ENCODE measurements around the gene MAP1LC3B.

Gene MAP1LC3B

GRCh38 chr16:87409781-87410180 is 17.6 kb downstream of the MAP1LC3B start:
- DNase-seq (ENCODE audit: low read depth), result no peak

- DNase-seq (ENCODE audit: low read depth), result no peak
Observed at GRCh38 chr16:87410530-87410929, 18.4 kb downstream of the MAP1LC3B start.

GRCh38 chr16:87410968-87411367 is 18.8 kb downstream of the MAP1LC3B start:
- DNase-seq (ENCODE audit: low read depth), result no peak

- no peak for DNase-seq (ENCODE audit: low read depth)
Observed at GRCh38 chr16:87411375-87412271, 19.5 kb downstream of the MAP1LC3B start.

GRCh38 chr16:87412371-87412995 is 20.3 kb downstream of the MAP1LC3B start:
- DNase-seq (ENCODE audit: low read depth), result no peak

- no peak for DNase-seq (ENCODE audit: low read depth)
Observed at GRCh38 chr16:87412996-87413421, 20.9 kb downstream of the MAP1LC3B start.

- DNase-seq (ENCODE audit: low read depth), result no peak
Observed at GRCh38 chr16:87414251-87414680, 22.1 kb downstream of the MAP1LC3B start.

GRCh38 chr16:87415441-87415840 is 23.3 kb downstream of the MAP1LC3B start:
- no peak for DNase-seq (ENCODE audit: low read depth)

- no peak for DNase-seq (ENCODE audit: low read depth)
Observed at GRCh38 chr16:87416826-87417527, 24.8 kb downstream of the MAP1LC3B start.

GRCh38 chr16:87417528-87417910 is 25.4 kb downstream of the MAP1LC3B start:
- no peak for DNase-seq (ENCODE audit: low read depth)

GRCh38 chr16:87418216-87418615 is 26.1 kb downstream of the MAP1LC3B start:
- no peak for DNase-seq (ENCODE audit: low read depth)

- no peak for DNase-seq (ENCODE audit: low read depth)
Observed at GRCh38 chr16:87418644-87419043, 26.5 kb downstream of the MAP1LC3B start.

- DNase-seq (ENCODE audit: low read depth), result no peak
Observed at GRCh38 chr16:87420026-87421002, 28.2 kb downstream of the MAP1LC3B start.

GRCh38 chr16:87421003-87421912 is 29.1 kb downstream of the MAP1LC3B start:
- DNase-seq (ENCODE audit: low read depth), result no peak

GRCh38 chr16:87422106-87422505 is 30.0 kb downstream of the MAP1LC3B start:
- DNase-seq (ENCODE audit: low read depth), result no peak

- DNase-seq (ENCODE audit: low read depth), result no peak
Observed at GRCh38 chr16:87423429-87423828, 31.3 kb downstream of the MAP1LC3B start.

GRCh38 chr16:87424266-87424665 is 32.1 kb downstream of the MAP1LC3B start:
- no peak for DNase-seq (ENCODE audit: low read depth)

GRCh38 chr16:87425941-87426340 is 33.8 kb downstream of the MAP1LC3B start:
- no peak for DNase-seq (ENCODE audit: low read depth)

GRCh38 chr16:87426423-87427215 is 34.5 kb downstream of the MAP1LC3B start:
- no peak for DNase-seq (ENCODE audit: low read depth)

- DNase-seq (ENCODE audit: low read depth), result no peak
Observed at GRCh38 chr16:87431926-87432325, 39.8 kb downstream of the MAP1LC3B start.
